Fibroblast of pulmonary artery (primary cell): ENCODE data around the gene GTF2H2.
"Not testable (repeated sequence)": the region's sequence is repeated elsewhere in the genome, so short reads cannot be mapped to it uniquely, and the experiment has no call there.

Experiments
- DNase-seq: peaks from one replicate; pipeline ENCODE4 v3.0.0-alpha.2; 2010; ENCODE audit warnings: low read depth
- H3K4me3 ChIP-seq: replicated peaks from 2 replicates; pipeline ENCODE4 v1.5.1; 2011; ENCODE audit warnings: low read depth, mild to moderate bottlenecking, control low read depth, low read length, moderate library complexity
- TF ChIP-seq, protein P1 (sequence below): IDR thresholded peaks from 2 replicates; pipeline ENCODE4 v1.5.1; 2011; ENCODE audit warnings: mild to moderate bottlenecking, control low read depth, low read length, inconsistent platforms; ENCODE audit errors: missing control alignments

The GTF2H2 gene

DNA sequence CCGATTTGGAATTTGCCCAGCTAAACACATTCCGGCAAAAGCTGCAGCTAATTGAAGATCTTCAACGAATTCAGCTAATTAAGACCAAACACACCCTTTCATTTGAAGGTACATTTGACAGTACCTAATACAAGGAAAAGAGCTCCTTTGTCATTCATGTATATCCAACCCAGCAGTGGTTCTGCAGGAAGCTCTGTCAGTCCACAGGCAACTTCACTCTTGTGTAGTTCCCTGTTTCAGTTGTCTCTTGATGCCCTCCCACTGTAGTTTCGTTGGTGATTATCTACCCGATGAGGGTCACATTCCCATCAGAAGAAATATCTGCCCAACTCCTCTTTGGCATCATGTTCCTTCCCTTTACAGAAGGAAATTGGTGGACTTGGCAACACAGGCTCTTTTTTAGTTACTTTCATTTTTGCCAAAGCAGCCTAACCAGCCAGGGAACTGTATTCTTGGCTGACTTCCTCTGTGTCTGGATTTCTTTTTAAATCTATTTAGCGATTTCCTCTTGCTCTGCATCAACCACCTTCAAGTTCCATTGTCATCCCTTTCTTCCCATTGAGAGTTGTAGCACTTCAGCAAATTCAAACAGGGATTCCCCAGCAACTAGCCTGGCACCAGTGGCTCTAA is 49.0 kb downstream of the GTF2H2 start:
- not testable (repeated sequence) for DNase-seq, H3K4me3 ChIP-seq

GRCh38 chr5:71014176-71014575 is 53.3 kb downstream of the GTF2H2 start:
- TF ChIP-seq, protein P1, sequence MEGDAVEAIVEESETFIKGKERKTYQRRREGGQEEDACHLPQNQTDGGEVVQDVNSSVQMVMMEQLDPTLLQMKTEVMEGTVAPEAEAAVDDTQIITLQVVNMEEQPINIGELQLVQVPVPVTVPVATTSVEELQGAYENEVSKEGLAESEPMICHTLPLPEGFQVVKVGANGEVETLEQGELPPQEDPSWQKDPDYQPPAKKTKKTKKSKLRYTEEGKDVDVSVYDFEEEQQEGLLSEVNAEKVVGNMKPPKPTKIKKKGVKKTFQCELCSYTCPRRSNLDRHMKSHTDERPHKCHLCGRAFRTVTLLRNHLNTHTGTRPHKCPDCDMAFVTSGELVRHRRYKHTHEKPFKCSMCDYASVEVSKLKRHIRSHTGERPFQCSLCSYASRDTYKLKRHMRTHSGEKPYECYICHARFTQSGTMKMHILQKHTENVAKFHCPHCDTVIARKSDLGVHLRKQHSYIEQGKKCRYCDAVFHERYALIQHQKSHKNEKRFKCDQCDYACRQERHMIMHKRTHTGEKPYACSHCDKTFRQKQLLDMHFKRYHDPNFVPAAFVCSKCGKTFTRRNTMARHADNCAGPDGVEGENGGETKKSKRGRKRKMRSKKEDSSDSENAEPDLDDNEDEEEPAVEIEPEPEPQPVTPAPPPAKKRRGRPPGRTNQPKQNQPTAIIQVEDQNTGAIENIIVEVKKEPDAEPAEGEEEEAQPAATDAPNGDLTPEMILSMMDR: no peak
- DNase-seq: no peak

DNA sequence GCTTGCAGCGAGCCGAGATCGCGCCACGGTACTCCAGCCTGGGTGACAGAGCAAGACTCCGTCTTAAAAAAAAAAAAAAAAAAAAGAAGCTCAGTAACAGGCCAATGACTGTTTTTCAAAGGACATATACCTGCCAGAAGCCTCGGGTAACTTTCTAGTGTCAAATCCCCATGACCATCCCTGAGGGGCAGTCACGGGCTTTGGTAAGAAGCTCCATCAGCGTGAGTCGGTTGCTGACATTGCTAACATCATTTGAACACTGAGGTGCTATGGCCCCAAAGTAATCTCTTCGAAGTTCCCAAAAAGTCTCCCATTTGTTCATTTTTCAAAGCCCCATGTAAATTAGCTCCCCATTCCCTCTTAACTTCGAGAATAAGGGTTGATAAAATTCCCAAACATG is 53.9 kb downstream of the GTF2H2 start:
- TF ChIP-seq, protein P1: no peak
- no peak for DNase-seq
- H3K4me3 ChIP-seq: no peak overlapping the region

More at GRCh38 chr5:71014176-71014575, 53.3 kb downstream of the GTF2H2 start:
- no peak overlapping the region for H3K4me3 ChIP-seq

DNA sequence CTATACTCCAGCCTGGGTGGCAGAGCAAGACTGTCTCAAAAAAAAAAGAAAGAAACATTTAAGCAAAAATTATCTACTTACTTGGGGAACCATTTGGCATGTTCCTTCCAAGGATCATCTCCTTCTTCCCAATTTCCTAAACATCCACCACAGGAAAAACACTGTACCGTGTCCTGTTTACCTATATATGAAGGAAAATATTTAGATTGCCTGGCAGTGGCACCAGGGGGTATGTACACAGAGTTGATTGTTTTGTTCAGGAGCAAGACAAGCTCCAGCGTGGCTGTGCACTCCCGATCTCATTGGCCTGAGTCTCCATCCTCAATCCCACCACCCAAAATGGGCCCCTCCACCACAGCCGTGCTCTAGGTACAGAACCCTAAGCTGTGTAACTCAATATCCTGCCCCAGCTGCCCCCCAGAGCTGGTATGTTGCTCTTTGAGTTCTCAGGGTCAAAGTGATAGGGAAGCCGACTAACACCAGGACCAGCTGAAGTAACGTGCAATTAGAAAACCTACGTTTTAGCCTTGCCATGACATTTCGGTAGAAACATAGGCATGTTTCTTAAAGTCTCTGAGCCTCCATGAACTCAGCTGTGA is 56.2 kb downstream of the GTF2H2 start:
- DNase-seq: no peak
- TF ChIP-seq, protein P1: no peak
- no peak overlapping the region for H3K4me3 ChIP-seq

DNA sequence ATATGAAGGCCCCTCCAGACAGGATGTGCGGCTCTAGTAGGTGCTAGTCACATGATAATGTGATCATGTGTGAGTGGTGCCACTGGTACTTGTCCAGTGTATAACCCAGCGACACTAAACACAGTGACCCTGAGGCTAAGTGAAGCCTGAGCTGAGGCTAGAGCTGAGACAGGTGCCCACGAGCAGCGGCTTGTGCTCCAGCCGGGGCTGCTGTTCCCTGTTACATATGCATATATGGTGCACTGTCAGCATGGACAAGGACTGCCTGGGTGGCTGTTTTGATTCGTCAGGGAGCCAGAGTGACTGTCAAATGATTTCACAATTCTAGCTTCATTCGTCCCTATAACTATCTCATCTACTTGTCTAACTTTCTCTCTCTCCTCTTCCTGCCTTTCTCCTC is 60.5 kb downstream of the GTF2H2 start:
- DNase-seq, H3K4me3 ChIP-seq: not testable (repeated sequence)
